ENCODE data around the gene COMT.

The COMT gene

DNA sequence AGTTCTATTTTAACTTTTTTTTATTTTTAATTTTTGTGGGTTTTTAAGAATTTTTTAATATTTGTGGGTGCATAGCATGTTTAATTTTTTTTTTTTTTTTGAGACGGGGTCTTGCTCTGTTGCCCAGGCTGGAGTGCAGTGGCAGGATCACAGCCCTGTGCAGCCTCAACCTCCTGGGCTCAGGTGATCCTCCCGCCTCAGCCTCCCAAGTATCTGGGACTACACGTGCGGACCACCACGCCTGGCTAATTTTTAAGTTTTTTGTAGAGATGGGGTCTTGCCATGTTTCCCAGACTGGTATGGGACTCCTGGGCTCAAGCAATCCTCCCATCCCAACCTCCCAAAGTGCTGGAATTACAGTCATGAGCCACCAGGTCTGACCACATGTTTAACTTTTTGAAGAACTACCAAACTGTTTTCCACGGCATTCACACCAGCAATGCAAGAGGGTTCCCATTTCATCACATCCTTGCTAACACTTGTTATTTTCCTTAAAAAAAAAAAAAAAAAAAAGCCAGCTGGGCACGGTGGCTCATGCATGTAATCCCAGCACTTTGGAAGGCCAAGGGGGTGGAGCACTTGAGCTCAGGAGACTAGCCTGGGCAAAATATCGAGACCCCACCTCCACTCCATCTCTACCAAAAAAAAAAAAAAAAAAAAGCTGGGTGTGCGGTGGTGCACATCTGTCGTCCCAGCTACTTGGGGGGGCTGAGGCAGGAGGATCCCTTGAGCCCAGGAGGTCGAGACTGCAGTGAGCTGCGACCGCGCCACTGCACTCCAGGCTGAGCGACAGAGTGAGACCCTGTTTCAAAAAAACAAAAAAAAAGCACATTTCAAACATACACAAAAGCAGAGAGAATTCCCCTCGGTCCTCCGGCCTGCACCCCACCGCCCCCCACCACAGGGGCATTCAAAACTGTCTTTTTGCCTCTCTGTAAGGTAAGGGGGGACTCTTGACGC is 16.8 kb downstream of the COMT start:
- peak; percentile 25 for FAIRE-seq

DNA sequence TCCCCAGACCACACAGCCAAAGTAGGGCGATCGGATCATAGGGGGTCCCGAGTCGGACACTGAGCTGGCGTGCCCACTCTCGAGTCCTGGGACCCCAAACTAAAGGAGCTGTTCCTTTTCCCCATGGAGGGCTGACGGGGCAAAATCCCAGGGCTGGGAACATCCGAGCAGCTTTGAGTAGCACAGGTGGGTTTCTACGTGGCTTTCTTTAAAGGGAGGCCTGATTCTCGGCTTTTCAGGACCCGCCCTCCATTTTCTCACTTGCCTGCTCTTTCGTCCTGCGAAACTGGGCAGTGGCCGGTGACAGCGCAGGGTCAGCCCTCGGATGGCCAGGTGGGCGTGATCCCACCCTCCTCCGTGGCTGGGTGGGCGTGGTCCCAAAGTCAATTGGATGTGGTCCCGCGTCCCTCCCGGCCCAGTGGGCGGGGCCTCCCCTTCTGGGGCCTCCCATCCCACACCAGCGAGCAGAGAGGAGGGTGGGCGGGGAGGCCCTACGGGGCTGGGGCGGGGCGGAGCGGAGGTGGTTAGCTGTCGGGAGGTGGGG is 17.5 kb downstream of the COMT start:
- FAIRE-seq = no peak

DNA sequence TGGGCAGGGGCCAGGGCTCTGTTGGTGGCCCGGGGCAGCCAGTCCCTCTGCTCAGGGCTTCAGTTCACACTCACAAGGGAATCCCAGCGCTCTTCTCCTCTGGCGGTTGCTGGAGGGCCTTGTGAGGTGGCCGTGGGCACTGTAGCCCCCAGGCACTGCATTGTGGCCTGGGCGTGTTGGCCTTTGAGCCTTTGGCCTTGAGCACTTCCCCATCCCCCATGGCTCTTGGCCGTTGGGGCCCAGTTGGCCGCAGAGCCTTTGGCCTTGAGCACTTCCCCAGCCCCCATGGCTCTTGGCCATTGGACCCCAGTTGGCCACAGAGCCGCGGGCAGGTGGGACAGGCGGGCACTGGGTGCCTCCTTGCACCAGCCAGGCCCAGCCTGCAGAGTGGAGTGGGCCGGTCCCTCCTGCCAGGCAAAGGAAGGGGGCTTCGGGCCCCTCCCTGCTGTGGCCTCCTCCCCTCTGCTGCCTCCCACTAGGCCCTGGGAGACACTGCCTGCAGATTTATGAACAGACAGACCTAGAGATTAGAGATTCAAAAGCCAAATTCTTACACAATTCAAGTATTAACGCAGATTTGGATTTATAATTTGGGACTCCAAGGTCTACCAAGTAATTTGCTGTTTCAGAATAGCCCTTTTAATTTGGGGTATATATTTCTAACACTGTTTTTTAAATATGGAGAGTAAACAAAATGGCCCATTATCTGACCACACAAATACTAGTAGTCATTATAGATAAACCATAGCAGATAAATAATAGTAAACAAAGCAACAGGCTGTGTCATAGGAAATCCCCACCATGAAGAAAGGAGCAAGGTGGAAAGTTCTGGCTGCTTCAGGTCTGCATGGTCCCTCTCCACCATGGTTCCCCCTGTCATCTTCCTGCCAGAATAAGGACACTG is 18.3 kb downstream of the COMT start:
- FAIRE-seq = no peak

DNA sequence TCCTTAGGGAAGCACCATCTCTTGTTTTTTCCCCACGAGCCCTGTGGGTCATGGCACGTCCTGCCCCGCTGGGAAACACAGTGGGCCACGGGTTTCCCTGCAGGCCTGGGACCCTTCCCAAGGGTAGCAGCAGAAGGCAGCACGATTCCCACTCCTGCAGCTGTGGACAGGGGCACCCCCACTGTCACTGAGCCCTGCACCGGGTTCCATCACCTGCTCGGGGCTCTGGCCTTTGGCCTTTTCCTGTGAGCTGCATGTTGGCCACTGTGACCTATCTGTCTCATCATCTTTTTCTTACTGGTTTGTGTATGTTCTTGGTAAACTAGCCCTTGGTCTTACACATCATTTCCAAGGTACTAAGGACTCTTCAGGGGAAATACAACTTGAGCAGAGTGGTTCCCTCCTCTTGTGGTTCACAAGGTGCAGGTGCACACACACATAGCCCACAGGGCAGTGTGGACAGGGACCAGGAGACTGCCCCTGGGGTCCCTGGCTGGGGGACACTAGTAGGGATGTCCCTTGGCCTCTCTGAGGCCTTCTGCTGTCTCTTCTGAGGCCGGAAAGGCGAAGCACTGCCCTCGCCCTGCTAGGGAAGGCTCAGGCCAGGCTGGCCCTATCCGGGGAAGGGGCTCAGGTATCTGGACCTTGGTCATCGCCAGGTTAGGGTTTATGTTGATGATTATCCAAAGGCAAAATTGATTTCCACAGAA is 19.1 kb downstream of the COMT start:
- no peak for FAIRE-seq

DNA sequence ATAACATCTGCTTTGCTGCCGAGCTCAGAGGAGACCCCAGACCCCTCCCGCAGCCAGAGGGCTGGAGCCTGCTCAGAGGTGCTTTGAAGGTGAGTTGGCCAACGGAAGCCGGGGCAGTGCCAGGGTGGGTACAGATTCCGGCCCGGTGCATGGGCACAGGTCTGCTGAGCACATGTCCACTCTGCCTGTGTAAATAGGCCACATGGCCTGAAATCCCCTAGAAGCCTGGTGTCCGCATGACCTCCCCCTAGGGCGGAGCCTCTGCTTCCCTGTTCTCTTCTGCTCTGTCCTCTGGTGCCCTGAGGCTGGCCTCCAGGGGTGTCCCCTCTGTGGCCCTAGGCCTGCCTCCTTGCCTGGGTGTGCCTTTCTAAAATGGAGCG is 19.6 kb downstream of the COMT start:
- no peak for FAIRE-seq

DNA sequence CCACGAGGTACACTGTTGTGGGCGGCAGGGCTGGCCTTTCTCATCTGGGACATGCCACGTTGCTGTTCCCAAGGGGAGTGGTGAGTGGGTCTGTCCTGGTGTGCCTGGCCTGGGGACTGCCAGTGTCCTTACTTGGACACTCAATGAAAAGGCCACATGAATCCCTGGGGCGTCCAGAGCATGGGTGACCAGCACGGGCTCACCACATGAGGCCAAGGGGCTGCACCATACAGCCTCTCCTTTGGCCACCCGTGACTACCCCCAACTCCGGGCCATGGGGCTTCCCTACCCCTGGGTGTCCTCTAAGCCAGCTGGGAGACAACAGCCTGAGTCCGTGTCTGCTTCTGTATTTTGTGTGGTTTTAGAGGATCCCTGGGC is 20.3 kb downstream of the COMT start:
- no peak for FAIRE-seq

DNA sequence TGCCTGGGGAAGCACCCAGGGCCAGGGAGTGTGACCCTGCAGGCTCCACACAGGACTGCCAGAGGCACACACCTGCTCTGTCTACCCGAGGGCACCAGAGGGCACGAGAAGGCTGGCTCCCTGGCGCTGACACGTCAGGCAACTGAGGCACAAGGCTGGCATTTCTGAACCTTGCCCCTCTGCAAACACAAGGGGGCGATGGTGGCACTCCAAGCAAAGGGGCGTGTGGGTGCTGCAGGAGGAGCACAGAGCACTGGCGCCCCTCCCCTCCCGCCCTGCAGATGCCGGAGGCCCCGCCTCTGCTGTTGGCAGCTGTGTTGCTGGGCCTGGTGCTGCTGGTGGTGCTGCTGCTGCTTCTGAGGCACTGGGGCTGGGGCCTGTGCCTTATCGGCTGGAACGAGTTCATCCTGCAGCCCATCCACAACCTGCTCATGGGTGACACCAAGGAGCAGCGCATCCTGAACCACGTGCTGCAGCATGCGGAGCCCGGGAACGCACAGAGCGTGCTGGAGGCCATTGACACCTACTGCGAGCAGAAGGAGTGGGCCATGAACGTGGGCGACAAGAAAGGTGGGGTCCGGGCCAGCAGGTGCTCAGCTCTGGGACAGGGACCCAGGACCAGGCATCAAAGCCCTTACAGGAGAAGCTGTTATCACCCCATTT is 20.8 kb downstream of the COMT start:
- no peak for FAIRE-seq

DNA sequence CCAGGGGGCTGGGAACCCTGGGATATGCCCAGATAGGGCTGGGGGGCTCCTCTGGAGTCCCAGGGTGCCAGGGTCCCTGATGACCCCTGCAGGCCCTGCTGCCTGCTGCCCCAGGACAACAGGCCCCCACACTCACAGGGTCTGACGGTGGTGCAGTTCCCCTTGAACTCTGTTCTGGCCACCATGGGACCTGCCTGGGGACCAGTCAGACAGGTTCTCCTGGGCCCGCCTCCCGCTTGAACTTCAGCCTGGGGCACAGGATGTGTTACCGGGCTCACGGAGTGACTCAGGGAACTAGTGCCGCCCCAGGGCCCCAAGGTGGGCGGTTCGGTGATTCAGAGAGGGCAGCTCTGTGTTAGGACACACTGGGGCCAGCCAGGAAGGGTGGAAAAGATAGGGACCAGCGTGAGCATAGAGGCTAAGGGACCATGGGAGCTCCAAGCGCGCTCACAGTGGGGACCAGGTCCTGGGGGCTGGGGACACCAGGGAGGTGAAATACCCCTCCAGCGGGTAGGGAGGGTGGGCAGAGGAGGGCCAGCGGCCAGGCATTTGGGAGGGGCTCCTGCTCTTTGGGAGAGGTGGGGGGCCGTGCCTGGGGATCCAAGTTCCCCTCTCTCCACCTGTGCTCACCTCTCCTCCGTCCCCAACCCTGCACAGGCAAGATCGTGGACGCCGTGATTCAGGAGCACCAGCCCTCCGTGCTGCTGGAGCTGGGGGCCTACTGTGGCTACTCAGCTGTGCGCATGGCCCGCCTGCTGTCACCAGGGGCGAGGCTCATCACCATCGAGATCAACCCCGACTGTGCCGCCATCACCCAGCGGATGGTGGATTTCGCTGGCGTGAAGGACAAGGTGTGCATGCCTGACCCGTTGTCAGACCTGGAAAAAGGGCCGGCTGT is 21.6 kb downstream of the COMT start:
- FAIRE-seq = no peak

DNA sequence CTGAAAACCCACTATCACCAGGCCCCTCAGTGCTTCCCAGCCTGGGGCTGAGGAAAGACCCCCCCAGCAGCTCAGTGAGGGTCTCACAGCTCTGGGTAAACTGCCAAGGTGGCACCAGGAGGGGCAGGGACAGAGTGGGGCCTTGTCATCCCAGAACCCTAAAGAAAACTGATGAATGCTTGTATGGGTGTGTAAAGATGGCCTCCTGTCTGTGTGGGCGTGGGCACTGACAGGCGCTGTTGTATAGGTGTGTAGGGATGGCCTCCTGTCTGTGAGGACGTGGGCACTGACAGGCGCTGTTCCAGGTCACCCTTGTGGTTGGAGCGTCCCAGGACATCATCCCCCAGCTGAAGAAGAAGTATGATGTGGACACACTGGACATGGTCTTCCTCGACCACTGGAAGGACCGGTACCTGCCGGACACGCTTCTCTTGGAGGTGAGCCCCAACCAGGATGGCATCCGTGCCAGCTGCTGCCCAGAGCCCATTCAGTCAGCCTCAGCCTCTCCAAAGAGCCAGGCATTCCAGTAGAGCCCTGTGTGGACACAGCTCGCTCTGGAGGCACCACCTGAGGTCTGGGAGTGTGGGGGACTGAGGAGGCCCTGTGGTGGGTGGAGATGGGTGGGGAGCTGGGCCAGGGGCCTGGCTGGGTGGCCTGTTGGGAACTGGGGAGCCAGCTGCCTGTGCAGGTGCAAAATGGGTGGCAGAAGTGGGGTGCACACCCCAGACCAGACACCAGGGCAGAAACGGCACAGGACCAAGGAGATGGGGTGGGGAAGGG is 22.5 kb downstream of the COMT start:
- FAIRE-seq = no peak

DNA sequence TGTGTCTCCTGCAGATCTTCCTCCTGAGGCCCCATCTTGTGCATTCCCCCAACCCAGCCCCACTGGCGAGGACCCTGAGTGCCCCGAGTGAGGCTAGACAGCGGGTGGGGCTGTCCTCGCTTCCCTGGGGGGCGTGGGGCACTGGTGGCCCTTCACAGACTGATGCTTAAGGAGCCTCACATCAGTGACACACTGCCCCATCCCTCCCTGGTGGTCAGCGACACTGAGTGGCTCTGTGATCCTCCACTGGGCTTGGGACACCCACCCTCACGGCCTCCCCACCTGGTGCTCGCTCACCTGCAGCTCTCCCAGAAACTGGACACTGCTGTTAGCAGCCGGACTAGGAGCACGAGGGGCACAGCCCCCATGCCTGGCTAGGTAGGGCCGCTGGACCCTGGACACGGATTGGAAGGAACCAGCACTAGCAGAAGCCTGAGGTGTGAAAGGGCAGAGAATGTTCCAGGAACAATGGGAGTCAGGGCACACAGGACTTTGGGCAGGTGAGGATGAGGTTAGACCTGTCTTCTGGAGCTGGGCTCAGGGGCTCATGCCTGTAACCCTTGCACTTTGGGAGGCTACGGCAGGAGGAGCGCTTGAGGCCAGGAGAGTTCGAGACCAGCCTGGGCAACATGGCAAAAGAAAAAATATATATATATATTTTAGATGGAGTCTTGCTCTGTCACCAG is 23.3 kb downstream of the COMT start:
- no peak for FAIRE-seq

DNA sequence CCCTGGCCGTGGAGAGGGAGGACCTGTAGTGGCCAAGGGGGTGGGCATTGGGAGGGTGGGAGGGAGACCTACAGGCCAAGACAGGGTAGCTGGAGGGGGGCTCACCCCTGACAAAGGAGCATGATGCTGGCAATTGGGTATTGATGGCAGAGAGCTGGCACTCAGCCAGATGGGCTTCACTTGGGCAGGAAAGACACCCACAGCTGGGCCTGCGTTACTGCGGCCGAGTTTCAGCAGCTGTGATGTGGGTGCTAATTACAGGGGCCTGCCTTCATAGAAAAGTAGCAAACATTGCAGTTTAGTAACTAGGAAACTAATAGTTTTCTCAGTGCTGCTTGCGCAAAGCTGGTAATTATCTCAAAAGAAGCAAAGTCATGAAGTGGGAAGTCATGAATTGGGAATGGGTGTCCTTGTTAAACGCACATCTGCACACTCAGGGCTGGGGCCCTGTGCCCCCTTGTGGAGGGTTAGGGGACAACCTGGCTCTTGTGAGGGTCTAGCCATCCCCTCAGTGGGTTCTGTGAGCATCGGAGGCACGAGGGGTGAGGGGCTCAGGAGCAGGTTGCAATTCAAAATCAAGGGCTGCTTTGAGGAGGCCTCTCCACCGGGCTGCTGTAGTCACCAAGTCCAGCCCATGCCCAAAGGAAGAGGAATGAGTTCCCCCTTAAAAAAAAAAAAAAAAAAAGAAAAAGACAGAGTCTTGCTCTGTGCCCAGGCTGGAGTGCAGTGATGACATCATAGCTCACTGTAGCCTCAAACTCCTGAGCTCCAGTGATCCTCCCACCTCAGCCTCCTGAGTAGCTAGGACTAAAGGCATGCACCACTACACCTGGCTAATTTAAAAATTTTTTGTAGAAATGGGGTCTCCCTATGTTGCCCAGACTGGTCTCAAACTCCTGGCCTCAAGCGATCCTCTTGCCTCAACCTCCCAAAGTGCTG is 24.5 kb downstream of the COMT start:
- no peak for FAIRE-seq

DNA sequence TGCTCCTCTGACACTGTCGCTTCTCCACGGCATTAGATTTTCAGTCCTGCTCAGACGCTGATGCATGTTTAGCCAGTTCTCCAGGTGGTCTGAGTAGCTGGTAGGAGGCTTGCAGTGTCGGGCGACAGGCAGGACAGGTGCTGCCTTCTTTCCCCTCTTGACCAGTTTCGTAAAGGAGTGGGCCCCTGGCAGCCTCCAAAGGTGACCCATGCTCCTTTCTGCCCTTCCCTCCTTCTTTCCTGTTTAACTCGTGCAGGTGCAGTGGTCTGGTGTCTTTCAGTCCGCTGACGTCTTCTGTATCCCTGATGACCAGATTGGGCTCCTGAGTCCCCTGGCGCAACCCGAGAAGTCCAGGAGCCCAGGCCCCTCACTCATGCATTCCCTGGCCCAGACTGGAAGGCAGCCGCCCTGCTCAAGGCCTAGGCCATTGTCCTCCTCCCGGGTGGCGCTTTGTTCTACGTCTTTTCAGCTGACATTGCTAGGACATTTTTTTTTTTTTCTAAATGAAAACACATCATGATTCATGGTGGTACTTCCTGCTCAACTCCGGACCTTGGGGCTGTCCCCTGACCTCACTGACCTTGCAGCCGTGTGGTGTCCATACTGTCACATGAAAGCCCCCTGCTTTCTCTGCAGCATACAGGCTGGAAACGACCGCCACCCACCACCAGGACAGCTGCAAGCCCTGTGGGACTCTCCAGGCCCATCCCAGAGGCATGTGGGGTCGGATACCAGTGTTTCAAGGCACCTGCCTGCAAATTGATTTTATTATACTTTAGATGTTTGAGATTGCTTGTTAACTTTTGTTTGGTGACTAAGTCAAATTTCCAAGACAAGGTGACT is 25.6 kb downstream of the COMT start:
- FAIRE-seq = no peak

DNA sequence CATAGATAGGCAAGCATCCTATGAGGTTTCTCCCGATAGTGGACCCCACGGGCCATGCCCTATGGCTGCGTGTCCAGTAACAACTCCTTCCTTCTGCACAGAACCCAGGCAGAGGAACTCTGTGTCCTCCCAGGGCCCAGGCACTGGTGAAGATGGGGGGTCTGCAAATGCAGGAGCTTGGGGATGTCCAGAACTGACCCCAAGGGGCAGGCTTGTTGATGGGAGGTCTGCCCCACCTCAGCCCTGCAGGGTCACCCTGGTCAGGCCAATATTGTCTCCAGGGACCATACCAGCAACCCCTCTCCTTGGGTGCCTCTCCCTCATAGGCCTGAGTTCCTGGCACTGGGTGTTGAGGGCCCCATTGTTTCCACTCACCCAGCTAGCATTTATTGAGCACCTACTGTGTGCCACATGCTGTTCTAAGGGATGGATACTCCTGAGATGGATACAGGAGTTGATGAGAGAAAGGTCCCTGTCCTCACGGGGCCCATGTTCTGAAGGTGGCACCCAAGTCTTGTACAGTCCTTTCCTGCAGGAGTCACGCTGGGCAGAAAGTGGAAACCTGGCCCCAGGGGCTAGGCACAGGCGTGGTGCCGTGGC is 26.4 kb downstream of the COMT start:
- FAIRE-seq = no peak

DNA sequence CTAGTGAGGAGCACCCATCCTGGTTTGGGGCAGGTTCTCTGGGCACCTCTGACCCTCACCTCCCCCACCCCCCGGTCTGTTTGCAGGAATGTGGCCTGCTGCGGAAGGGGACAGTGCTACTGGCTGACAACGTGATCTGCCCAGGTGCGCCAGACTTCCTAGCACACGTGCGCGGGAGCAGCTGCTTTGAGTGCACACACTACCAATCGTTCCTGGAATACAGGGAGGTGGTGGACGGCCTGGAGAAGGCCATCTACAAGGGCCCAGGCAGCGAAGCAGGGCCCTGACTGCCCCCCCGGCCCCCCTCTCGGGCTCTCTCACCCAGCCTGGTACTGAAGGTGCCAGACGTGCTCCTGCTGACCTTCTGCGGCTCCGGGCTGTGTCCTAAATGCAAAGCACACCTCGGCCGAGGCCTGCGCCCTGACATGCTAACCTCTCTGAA is 26.9 kb downstream of the COMT start:
- FAIRE-seq = no peak

DNA sequence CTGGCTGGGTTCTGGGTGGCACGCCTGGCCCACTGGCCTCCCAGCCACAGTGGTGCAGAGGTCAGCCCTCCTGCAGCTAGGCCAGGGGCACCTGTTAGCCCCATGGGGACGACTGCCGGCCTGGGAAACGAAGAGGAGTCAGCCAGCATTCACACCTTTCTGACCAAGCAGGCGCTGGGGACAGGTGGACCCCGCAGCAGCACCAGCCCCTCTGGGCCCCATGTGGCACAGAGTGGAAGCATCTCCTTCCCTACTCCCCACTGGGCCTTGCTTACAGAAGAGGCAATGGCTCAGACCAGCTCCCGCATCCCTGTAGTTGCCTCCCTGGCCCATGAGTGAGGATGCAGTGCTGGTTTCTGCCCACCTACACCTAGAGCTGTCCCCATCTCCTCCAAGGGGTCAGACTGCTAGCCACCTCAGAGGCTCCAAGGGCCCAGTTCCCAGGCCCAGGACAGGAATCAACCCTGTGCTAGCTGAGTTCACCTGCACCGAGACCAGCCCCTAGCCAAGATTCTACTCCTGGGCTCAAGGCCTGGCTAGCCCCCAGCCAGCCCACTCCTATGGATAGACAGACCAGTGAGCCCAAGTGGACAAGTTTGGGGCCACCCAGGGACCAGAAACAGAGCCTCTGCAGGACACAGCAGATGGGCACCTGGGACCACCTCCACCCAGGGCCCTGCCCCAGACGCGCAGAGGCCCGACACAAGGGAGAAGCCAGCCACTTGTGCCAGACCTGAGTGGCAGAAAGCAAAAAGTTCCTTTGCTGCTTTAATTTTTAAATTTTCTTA is 27.8 kb downstream of the COMT start:
- FAIRE-seq = no peak

DNA sequence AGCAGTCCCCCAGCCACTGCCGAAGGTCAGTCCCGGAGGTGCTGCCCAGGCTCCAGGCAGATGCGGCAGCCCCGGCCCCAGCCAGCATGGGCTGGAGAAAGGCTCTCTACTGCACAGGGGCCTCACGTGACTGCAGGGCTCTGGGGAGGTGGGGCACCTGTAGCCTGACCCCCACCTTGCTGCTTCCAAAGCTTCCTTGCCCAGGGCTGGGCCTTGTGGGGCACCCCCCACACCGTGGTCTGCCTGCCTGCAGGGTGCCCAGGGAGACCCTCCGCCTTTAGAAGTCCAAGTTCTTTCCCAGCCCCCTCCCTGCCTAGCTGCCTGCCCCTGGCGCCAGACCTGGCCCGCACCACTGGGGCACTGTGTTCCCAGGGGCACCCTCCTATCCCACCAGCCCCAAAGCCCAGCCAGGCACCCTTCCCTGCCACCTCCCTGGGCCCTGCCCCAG is 28.5 kb downstream of the COMT start:
- FAIRE-seq = no peak
